Effector memory CD8-positive, alpha-beta T cell (primary cell): ENCODE measurements around the gene LNPK.

Experiments
- ATAC-seq: fragments of 150-1000 bp; cut with Tn5 transposase; replicated peaks from 2 replicates; pipeline ENCODE4 v1.10.0; 2021; ENCODE audit warnings: mild to moderate bottlenecking, moderate library complexity
- DNase-seq, 3 experiments: peaks; one replicate each; pipeline ENCODE4 v3.0.0; 2021
- H3K27ac Mint-ChIP-seq, 2 donors: one replicate each; pipeline ENCODE4 v1.8.0; 2022; ENCODE audit warnings: mild to moderate bottlenecking in 2 of 2, mixed read lengths in 2 of 2, moderate library complexity in 2 of 2
- H3K27me3 Mint-ChIP-seq, 2 donors: one replicate each; pipeline ENCODE4 v1.8.0; 2022; ENCODE audit warnings: mixed read lengths in 2 of 2
- H3K36me3 Mint-ChIP-seq: one replicate; pipeline ENCODE4 v1.8.0; 2022; ENCODE audit warnings: mild to moderate bottlenecking, moderate library complexity, mixed read lengths; ENCODE audit not compliant: insufficient read depth
- H3K4me1 Mint-ChIP-seq, 2 donors: one replicate each; pipeline ENCODE4 v1.8.0; 2022; ENCODE audit warnings: low read depth in 2 of 2, mixed read lengths in 2 of 2
- H3K4me3 Mint-ChIP-seq, 2 donors: one replicate each; pipeline ENCODE4 v1.8.0; 2022; ENCODE audit warnings: mild to moderate bottlenecking in 2 of 2, mixed read lengths in 2 of 2, moderate library complexity in 2 of 2
- H3K9me3 Mint-ChIP-seq, 2 donors: one replicate each; pipeline ENCODE4 v1.8.0; 2022; ENCODE audit warnings: mixed read lengths in 2 of 2

Gene LNPK

GRCh38 chr2:175879679-175880078 is 122.4 kb downstream of the LNPK start:
- Mint-ChIP-seq H3K4me3 (no peak overlapping the region), H3K4me1 (no peaks in the 10 kb centered on the region), H3K27ac (no peak overlapping the region), H3K9me3 (no peaks in the 10 kb centered on the region), H3K36me3 (no peaks in the 10 kb centered on the region), H3K27me3 (peaks cover 20 to 33% of the 10 kb centered on the region in 2 donors)
- no peak for DNase-seq
- ATAC-seq: no peak

GRCh38 chr2:175877845-175878544 is 124.1 kb downstream of the LNPK start:
- no peaks in the 10 kb centered on the region for H3K36me3 Mint-ChIP-seq
- no peaks in the 10 kb centered on the region for H3K9me3 Mint-ChIP-seq
- ATAC-seq (no peak), DNase-seq (no peak)
- H3K4me3 Mint-ChIP-seq: no peak overlapping the region
- H3K27ac Mint-ChIP-seq: no peak overlapping the region
- no peaks in the 10 kb centered on the region for H3K4me1 Mint-ChIP-seq
- H3K27me3 Mint-ChIP-seq: peaks cover 19 to 37% of the 10 kb centered on the region in 2 donors

- H3K27ac Mint-ChIP-seq: no peak overlapping the region
- H3K9me3 Mint-ChIP-seq: no peaks in the 10 kb centered on the region
- H3K4me1 Mint-ChIP-seq: no peaks in the 10 kb centered on the region
- no peaks in the 10 kb centered on the region for H3K36me3 Mint-ChIP-seq
- H3K27me3 Mint-ChIP-seq: peaks cover 36 to 72% of the 10 kb centered on the region in 2 donors
- DNase-seq (no peak), ATAC-seq (no peak)
- H3K4me3 Mint-ChIP-seq: no peak overlapping the region
These were observed 127.8 kb downstream of the LNPK start for GRCh38 chr2:175874291-175874690.
